HG03103 (cell line): ENCODE data around the gene CILP2.

Experiments
- ATAC-seq: cut with Tn5 transposase; IDR thresholded peaks from one replicate; pipeline ENCODE4 v1.9.1; 2021; ENCODE audit warnings: low read depth; ENCODE audit not compliant: unreplicated experiment

CILP2 gene

GRCh38 chr19:19529783-19530422 lies 8.2 kb upstream of the CILP2 start:
- no peak for ATAC-seq

GRCh38 chr19:19530423-19530804 lies 7.7 kb upstream of the CILP2 start:
- ATAC-seq = no peak

GRCh38 chr19:19530889-19531288 lies 7.2 kb upstream of the CILP2 start:
- no peak for ATAC-seq

- peak; percentile 61 for ATAC-seq
Measured at GRCh38 chr19:19531951-19532805, 5.9 kb upstream of the CILP2 start.

GRCh38 chr19:19532806-19533701 lies 5.0 kb upstream of the CILP2 start:
- ATAC-seq = no peak

GRCh38 chr19:19533841-19534240 lies 4.2 kb upstream of the CILP2 start:
- ATAC-seq = no peak

- no peak for ATAC-seq
Measured at GRCh38 chr19:19534556-19535265, 3.4 kb upstream of the CILP2 start.

GRCh38 chr19:19535311-19536191 lies 2.5 kb upstream of the CILP2 start:
- no peak for ATAC-seq

GRCh38 chr19:19537075-19538048 lies 703 bp upstream of the CILP2 start:
- no peak for ATAC-seq

- ATAC-seq = no peak
Measured at GRCh38 chr19:19538785-19539166, 711 bp downstream of the CILP2 start.

GRCh38 chr19:19539698-19540063 lies 1.6 kb downstream of the CILP2 start:
- no peak for ATAC-seq

GRCh38 chr19:19540064-19540714 lies 2.1 kb downstream of the CILP2 start:
- ATAC-seq = no peak

GRCh38 chr19:19540715-19541515 lies 2.9 kb downstream of the CILP2 start:
- ATAC-seq = no peak

GRCh38 chr19:19541616-19542015 lies 3.6 kb downstream of the CILP2 start:
- no peak for ATAC-seq

- no peak for ATAC-seq
Measured at GRCh38 chr19:19542507-19542906, 4.4 kb downstream of the CILP2 start.

GRCh38 chr19:19543101-19543500 lies 5.0 kb downstream of the CILP2 start:
- no peak for ATAC-seq

- ATAC-seq = no peak
Measured at GRCh38 chr19:19543640-19544039, 5.6 kb downstream of the CILP2 start.
